Activated naive CD4-positive, alpha-beta T cell treated with anti-CD3 and anti-CD28 coated beads, Interleukin-2, amount 50 U/mL, for 72 hours (primary cell): ENCODE data around the gene VENTX. TPM values are rescaled to one million over a fixed set of nuclear protein-coding genes. Genes with fewer than 3 reads are reported as not detected.
"Not testable (repeated sequence)": the region's sequence is repeated elsewhere in the genome, so short reads cannot be mapped to it uniquely, and the experiment has no call there.

Experiments used
- ATAC-seq, 2 donors: fragments of 150-1000 bp; cut with Tn5 transposase; 2 replicates each; pipeline ENCODE4 v1.10.0; 2021; ENCODE audit warnings: mild to moderate bottlenecking in 2 of 2, moderate library complexity in 2 of 2
- DNase-seq, 2 donors: peaks; one replicate each; pipeline ENCODE4 v3.0.0; 2021 to 2022; ENCODE audit warnings: low spot score in 2 of 2
- H3K27ac Mint-ChIP-seq, 2 donors: one replicate each; pipeline ENCODE4 v1.8.0; 2022; ENCODE audit warnings: mild to moderate bottlenecking in 2 of 2, mixed read lengths in 2 of 2
- H3K36me3 Mint-ChIP-seq, 2 donors: one replicate each; pipeline ENCODE4 v1.8.0; 2022; ENCODE audit warnings: mixed read lengths in 2 of 2
- H3K9me3 Mint-ChIP-seq, 2 donors: one replicate each; pipeline ENCODE4 v1.8.0; 2022; ENCODE audit warnings: mixed read lengths in 2 of 2
- total RNA-seq, 2 donors: library from RNA; stranded (reverse); gene quantifications; one replicate each; pipeline ENCODE4 v1.2.3, GENCODE V29; 2022

VENTX gene
- total RNA-seq, 2 donors from 2014 or later = not detected

GRCh38 chr10:133210398-133211140, 27.1 kb upstream of the VENTX start:
- no peak for DNase-seq
- no peak overlapping the region for H3K27ac Mint-ChIP-seq
- ATAC-seq = no peak
- H3K36me3 Mint-ChIP-seq = no peaks in the 10 kb centered on the region
- no peaks in the 10 kb centered on the region for H3K9me3 Mint-ChIP-seq

GRCh38 chr10:133211141-133211830, 26.4 kb upstream of the VENTX start:
- Mint-ChIP-seq H3K36me3 (no peaks in the 10 kb centered on the region), H3K27ac (no peak overlapping the region), H3K9me3 (no peaks in the 10 kb centered on the region)
- ATAC-seq (no peak), DNase-seq (no peak)

- no peak overlapping the region for H3K27ac Mint-ChIP-seq
These were observed 25.4 kb upstream of the VENTX start for GRCh38 chr10:133211959-133212852.

GRCh38 chr10:133212853-133213494, 24.7 kb upstream of the VENTX start:
- DNase-seq = no peak
- ATAC-seq = no peak

More at GRCh38 chr10:133211959-133212852, 25.4 kb upstream of the VENTX start:
- ATAC-seq (no peak), DNase-seq (no peak)
- no peaks in the 10 kb centered on the region for H3K9me3 Mint-ChIP-seq
- no peaks in the 10 kb centered on the region for H3K36me3 Mint-ChIP-seq

GRCh38 chr10:133213641-133214467, 23.8 kb upstream of the VENTX start:
- ATAC-seq (no peak), DNase-seq (no peak)
- Mint-ChIP-seq H3K9me3 (no peaks in the 10 kb centered on the region), H3K27ac (no peak overlapping the region), H3K36me3 (no peaks in the 10 kb centered on the region)

More at GRCh38 chr10:133212853-133213494, 24.7 kb upstream of the VENTX start:
- Mint-ChIP-seq H3K36me3 (no peaks in the 10 kb centered on the region), H3K9me3 (no peaks in the 10 kb centered on the region), H3K27ac (no peak overlapping the region)

GRCh38 chr10:133214468-133215410, 22.9 kb upstream of the VENTX start:
- ATAC-seq (no peak), DNase-seq (no peak)
- Mint-ChIP-seq H3K36me3 (no peaks in the 10 kb centered on the region), H3K27ac (no peak overlapping the region), H3K9me3 (no peaks in the 10 kb centered on the region)

GRCh38 chr10:133215586-133215985, 22.1 kb upstream of the VENTX start:
- Mint-ChIP-seq H3K36me3 (no peaks in the 10 kb centered on the region), H3K27ac (no peak overlapping the region), H3K9me3 (no peaks in the 10 kb centered on the region)
- no peak for DNase-seq
- ATAC-seq = no peak

GRCh38 chr10:133216776-133217175, 20.9 kb upstream of the VENTX start:
- ATAC-seq = no peak
- no peak for DNase-seq
- no peaks in the 10 kb centered on the region for H3K36me3 Mint-ChIP-seq
- no peak overlapping the region for H3K27ac Mint-ChIP-seq
- H3K9me3 Mint-ChIP-seq = no peaks in the 10 kb centered on the region

- no peak for ATAC-seq
- H3K36me3 Mint-ChIP-seq = no peaks in the 10 kb centered on the region
- no peak overlapping the region for H3K27ac Mint-ChIP-seq
These were observed 19.7 kb upstream of the VENTX start for GRCh38 chr10:133217800-133218589.

GRCh38 chr10:133218891-133219290, 18.8 kb upstream of the VENTX start:
- no peaks in the 10 kb centered on the region for H3K9me3 Mint-ChIP-seq
- no peak overlapping the region for H3K27ac Mint-ChIP-seq
- no peaks in the 10 kb centered on the region for H3K36me3 Mint-ChIP-seq
- no peak for DNase-seq
- ATAC-seq = no peak

More at GRCh38 chr10:133217800-133218589, 19.7 kb upstream of the VENTX start:
- DNase-seq = no peak
- H3K9me3 Mint-ChIP-seq = no peaks in the 10 kb centered on the region

GRCh38 chr10:133219782-133220181, 17.9 kb upstream of the VENTX start:
- H3K27ac Mint-ChIP-seq = no peak overlapping the region
- no peak for DNase-seq
- ATAC-seq = no peak

GRCh38 chr10:133221331-133221730, 16.3 kb upstream of the VENTX start:
- no peaks in the 10 kb centered on the region for H3K36me3 Mint-ChIP-seq
- H3K27ac Mint-ChIP-seq = no peak overlapping the region
- no peak for ATAC-seq
- DNase-seq = no peak
- no peaks in the 10 kb centered on the region for H3K9me3 Mint-ChIP-seq

More at GRCh38 chr10:133219782-133220181, 17.9 kb upstream of the VENTX start:
- Mint-ChIP-seq H3K9me3 (no peaks in the 10 kb centered on the region), H3K36me3 (no peaks in the 10 kb centered on the region)

GRCh38 chr10:133221756-133222155, 15.9 kb upstream of the VENTX start:
- DNase-seq, ATAC-seq, H3K9me3 Mint-ChIP-seq, H3K27ac Mint-ChIP-seq, H3K36me3 Mint-ChIP-seq: not testable (repeated sequence)

- Mint-ChIP-seq H3K9me3 (no peaks in the 10 kb centered on the region), H3K27ac (peak overlapping the region in 1 of 2 donors; percentile 89), H3K36me3 (peaks cover 1 to 5% of the 10 kb centered on the region in 2 donors)
- DNase-seq = no peak
- ATAC-seq = no peak
These were observed 13.6 kb upstream of the VENTX start for GRCh38 chr10:133224076-133224475.
